Tibial nerve (tissue), 4 donors: ENCODE results near the gene COX6A1.

ENCODE experiments used
- EP300 ChIP-seq, 2 donors: sonication (generic); formaldehyde crosslinking; IDR thresholded peaks; one replicate each; pipeline ENCODE4 v1.6.1; 2017; ENCODE audit warnings: antibody characterized with exemption in 2 of 2, mild to moderate bottlenecking in 1 of 2
- POLR2A ChIP-seq, 2 donors: fragments of 450-650 bp; IDR thresholded peaks; one replicate each; pipeline ENCODE4 v1.6.1; 2017; ENCODE audit warnings: antibody characterized with exemption in 2 of 2, mild to moderate bottlenecking in 2 of 2, moderate library complexity in 2 of 2
- TF ChIP-seq, protein P1 (sequence below), 5 experiments: fragments of 200-600 bp in 3 of 5; fragments of 450-650 bp in 2 of 5; sonication (generic) in 3 of 5; IDR thresholded peaks; one replicate each; pipeline ENCODE4 v1.5.1; 2016 to 2019; ENCODE audit warnings: antibody characterized with exemption in 5 of 5, mild to moderate bottlenecking in 3 of 5, moderate library complexity in 2 of 5

GRCh38 chr12:120404271-120404670 is 33.6 kb upstream of the COX6A1 start:
- TF ChIP-seq EP300 (IDR thresholded peaks at IDR 0.05) (no peak), POLR2A (IDR thresholded peaks at IDR 0.05) (no peak)
- TF ChIP-seq, protein P1, sequence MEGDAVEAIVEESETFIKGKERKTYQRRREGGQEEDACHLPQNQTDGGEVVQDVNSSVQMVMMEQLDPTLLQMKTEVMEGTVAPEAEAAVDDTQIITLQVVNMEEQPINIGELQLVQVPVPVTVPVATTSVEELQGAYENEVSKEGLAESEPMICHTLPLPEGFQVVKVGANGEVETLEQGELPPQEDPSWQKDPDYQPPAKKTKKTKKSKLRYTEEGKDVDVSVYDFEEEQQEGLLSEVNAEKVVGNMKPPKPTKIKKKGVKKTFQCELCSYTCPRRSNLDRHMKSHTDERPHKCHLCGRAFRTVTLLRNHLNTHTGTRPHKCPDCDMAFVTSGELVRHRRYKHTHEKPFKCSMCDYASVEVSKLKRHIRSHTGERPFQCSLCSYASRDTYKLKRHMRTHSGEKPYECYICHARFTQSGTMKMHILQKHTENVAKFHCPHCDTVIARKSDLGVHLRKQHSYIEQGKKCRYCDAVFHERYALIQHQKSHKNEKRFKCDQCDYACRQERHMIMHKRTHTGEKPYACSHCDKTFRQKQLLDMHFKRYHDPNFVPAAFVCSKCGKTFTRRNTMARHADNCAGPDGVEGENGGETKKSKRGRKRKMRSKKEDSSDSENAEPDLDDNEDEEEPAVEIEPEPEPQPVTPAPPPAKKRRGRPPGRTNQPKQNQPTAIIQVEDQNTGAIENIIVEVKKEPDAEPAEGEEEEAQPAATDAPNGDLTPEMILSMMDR (IDR thresholded peaks at IDR 0.05), result no peak
